Right lobe of liver (tissue), 6 donors: ENCODE results near the gene JAM2. TPM values are rescaled to one million over a fixed set of nuclear protein-coding genes. Genes with fewer than 3 reads are reported as not detected.
A peak's percentile ranks its signal among the peaks of the same experiment; 100 is the strongest.

ENCODE experiments used
- ATAC-seq, 4 donors: fragments of 200-7000 bp; cut with Tn5 transposase; one replicate each; pipeline ENCODE4 v1.9.1; 2020; ENCODE audit warnings: mild to moderate bottlenecking in 4 of 4, moderate library complexity in 4 of 4
- DNase-seq, 3 donors: peaks; one replicate each; pipeline ENCODE4 v3.0.0-alpha.2; 2020
- H3K27ac ChIP-seq, 3 donors: fragments of 200-600 bp; one replicate each; pipeline ENCODE4 v1.8.0; 2022
- H3K27me3 ChIP-seq, 2 donors: fragments of 200-600 bp; one replicate each; pipeline ENCODE4 v1.8.0; 2022
- H3K36me3 ChIP-seq, 4 donors: fragments of 200-600 bp; sonication (generic) in 1 of 4; one replicate each; pipeline versions ENCODE4 v1.5.1 to v1.8.0; 2017 to 2022; ENCODE audit warnings: control low read depth in 1 of 4
- H3K4me1 ChIP-seq, 4 donors: fragments of 200-600 bp; sonication (generic) in 1 of 4; one replicate each; pipeline versions ENCODE4 v1.5.1 to v1.8.0; 2017 to 2022; ENCODE audit warnings: control low read depth in 1 of 4
- H3K4me3 ChIP-seq, 3 donors: fragments of 200-600 bp; one replicate each; pipeline ENCODE4 v1.8.0; 2022
- H3K9me3 ChIP-seq, 4 donors: fragments of 200-600 bp; sonication (generic) in 1 of 4; one replicate each; pipeline versions ENCODE4 v1.5.1 to v1.8.0; 2017 to 2022; ENCODE audit warnings: control low read depth in 1 of 4
- CTCF ChIP-seq, 4 donors: fragments of 200-600 bp in 3 of 4; fragments of 450-650 bp in 1 of 4; IDR thresholded peaks; one replicate each; pipeline versions ENCODE4 v1.5.1 to v1.8.0; 2016 to 2022; ENCODE audit warnings: antibody characterized with exemption in 4 of 4, mild to moderate bottlenecking in 2 of 4
- POLR2A ChIP-seq: fragments of 450-650 bp; IDR thresholded peaks from one replicate; pipeline ENCODE4 v1.6.1; 2017; ENCODE audit warnings: antibody characterized with exemption, mild to moderate bottlenecking
- WGBS: methylation state at CpG from one replicate; pipeline ENCODE4 v1.1.6; 2018; ENCODE audit warnings: low coverage, low lambda C conversion rate; ENCODE audit not compliant: insufficient coverage; ENCODE audit errors: missing lambda C conversion rate; 5-methylcytosine and 5-hydroxymethylcytosine counted together
- intact Hi-C, 2 donors: fragments of 100-400 bp; cut with DNase I; formaldehyde crosslinking; loops; one replicate each; pipeline versions ENCODE4 v1.11.2 to v1.14.1; 2022
- total RNA-seq, 6 experiments: library from RNA; depleted of rRNA in 2 of 6; stranded (reverse); fragments of >200 nt in 2 of 6; fragmentation: NEBNext Ultra II Directional in 3 of 6; extraction: Animal tissue kit (Norgen Biotek cat#: 25700) in 3 of 6; gene quantifications; one replicate each; pipeline versions ENCODE4 v1.1.0 to v1.2.4, GENCODE V29; 2016 to 2023
- donor health status: DM: no; HTN: yes; CAD: no.
- donor health status: DM: no; HTN: no; CAD: no.
- donor health status: DM: no; HTN: no; CAD: no.
- donor health status: DM: no; HTN: yes; CAD: no.
- donor health status: DM: no; HTN: yes; CAD: no.

The JAM2 gene
- total RNA-seq, 6 experiments from 2014 or later, result 1.3 to 2.9 (median 2.0) TPM

- ATAC-seq, result no peak
- Histone ChIP-seq H3K36me3 (no peaks in the 10 kb centered on the region), H3K4me1 (no peaks in the 10 kb centered on the region), H3K9me3 (no peaks in the 10 kb centered on the region), H3K27me3 (no peaks in the 10 kb centered on the region), H3K4me3 (no peak overlapping the region), H3K27ac (no peak overlapping the region)
- TF ChIP-seq CTCF (IDR thresholded peaks at IDR 0.05), result no peak
- TF ChIP-seq POLR2A, result no peak
- intact Hi-C loops, result no loop called here
- DNase-seq, result no peak
- WGBS, result 47% methylated on average over 8 of the region's 9 CpGs
Observed at GRCh38 chr21:25682382-25682781, 43.3 kb downstream of the JAM2 start.

GRCh38 chr21:25687787-25688186 lies 48.7 kb downstream of the JAM2 start:
- H3K36me3 ChIP-seq, result no peaks in the 10 kb centered on the region
- H3K4me3 ChIP-seq, result no peak overlapping the region
- H3K4me1 ChIP-seq, result no peaks in the 10 kb centered on the region
- no peak for DNase-seq
- no peaks in the 10 kb centered on the region for H3K9me3 ChIP-seq
- peak overlapping the region in 2 of 3 donors; percentile 8 to 29 for H3K27ac ChIP-seq
- intact Hi-C loops, result no loop called here
- peak in 3 of 4 donors; percentile 7 to 56 (median 39) for ATAC-seq
- TF ChIP-seq CTCF (IDR thresholded peaks at IDR 0.05), result no peak
- TF ChIP-seq POLR2A, result no peak
- WGBS, result 59% methylated on average over 4 of the region's 4 CpGs
- no peaks in the 10 kb centered on the region for H3K27me3 ChIP-seq

- TF ChIP-seq POLR2A, result no peak
- no peak for TF ChIP-seq CTCF (IDR thresholded peaks at IDR 0.05)
- Histone ChIP-seq H3K4me3 (no peak overlapping the region), H3K27ac (peak overlapping the region in 1 of 3 donors; percentile 29), H3K4me1 (no peaks in the 10 kb centered on the region), H3K9me3 (no peaks in the 10 kb centered on the region), H3K36me3 (no peaks in the 10 kb centered on the region), H3K27me3 (no peaks in the 10 kb centered on the region)
- ATAC-seq (peak; percentile 53 to 82 (median 66)), DNase-seq (no peak)
- 43% methylated on average over 9 of the region's 9 CpGs for WGBS
- intact Hi-C loops, result no loop called here
Observed at GRCh38 chr21:25688275-25689155, 49.5 kb downstream of the JAM2 start.

- Histone ChIP-seq H3K9me3 (no peaks in the 10 kb centered on the region), H3K27me3 (no peaks in the 10 kb centered on the region), H3K36me3 (no peaks in the 10 kb centered on the region), H3K27ac (peak overlapping the region in 1 of 3 donors; percentile 20), H3K4me3 (no peak overlapping the region), H3K4me1 (no peaks in the 10 kb centered on the region)
- DNase-seq (no peak), ATAC-seq (no peak)
- no peak for TF ChIP-seq POLR2A
- TF ChIP-seq CTCF (IDR thresholded peaks at IDR 0.05), result no peak
- 75% methylated on average over 1 of the region's 1 CpG for WGBS
- intact Hi-C loops, result no loop called here
Observed at GRCh38 chr21:25689226-25689625, 50.2 kb downstream of the JAM2 start.
